WTC11 (cell line): ENCODE measurements around the gene EIF4G3.

ENCODE experiments used
- ATF2 ChIP-seq: sonication (generic); formaldehyde crosslinking; IDR thresholded peaks from 2 replicates; pipeline ENCODE4 v1.8.1; 2022; ENCODE audit warnings: low read depth, missing genetic modification reagents, borderline replicate concordance
- ATF3 ChIP-seq: sonication (generic); formaldehyde crosslinking; conservative IDR thresholded peaks from 2 replicates; pipeline ENCODE4 v1.8.1; 2022; ENCODE audit warnings: mild to moderate bottlenecking, missing genetic modification reagents
- CTCF ChIP-seq: fragments of 200-600 bp; IDR thresholded peaks from 2 replicates; pipeline ENCODE4 v1.8.0; 2022; ENCODE audit warnings: antibody characterized with exemption
- HMGXB4 ChIP-seq: sonication (generic); formaldehyde crosslinking; IDR thresholded peaks from 2 replicates; pipeline ENCODE4 v1.8.1; 2023; ENCODE audit warnings: mild to moderate bottlenecking, moderate library complexity, missing genetic modification reagents
- MAX ChIP-seq: sonication (generic); formaldehyde crosslinking; IDR thresholded peaks from 2 replicates; pipeline ENCODE4 v1.8.0; 2022; ENCODE audit warnings: mild to moderate bottlenecking, missing genetic modification reagents
- MYBL2 ChIP-seq: sonication (generic); formaldehyde crosslinking; IDR thresholded peaks from 2 replicates; pipeline ENCODE4 v1.8.1; 2023; ENCODE audit warnings: mild to moderate bottlenecking, moderate library complexity, missing genetic modification reagents
- SP1 ChIP-seq: sonication (generic); formaldehyde crosslinking; conservative IDR thresholded peaks from 2 replicates; pipeline ENCODE4 v1.8.1; 2022; ENCODE audit warnings: missing genetic modification reagents
- TCF7 ChIP-seq: sonication (generic); formaldehyde crosslinking; IDR thresholded peaks from 2 replicates; pipeline ENCODE4 v1.8.0; 2022; ENCODE audit warnings: mild to moderate bottlenecking, low read depth, missing genetic modification reagents, moderate library complexity
- TEAD4 ChIP-seq: sonication (generic); formaldehyde crosslinking; IDR thresholded peaks from 2 replicates; pipeline ENCODE4 v1.8.0; 2022; ENCODE audit warnings: mild to moderate bottlenecking, missing genetic modification reagents
- TP53 ChIP-seq: sonication (generic); formaldehyde crosslinking; IDR thresholded peaks from 2 replicates; pipeline ENCODE4 v1.8.1; 2023; ENCODE audit warnings: mild to moderate bottlenecking, missing genetic modification reagents
- ZNF416 ChIP-seq: fragments of 250-450 bp; sonication (Bioruptor Pico); IDR thresholded peaks from 2 replicates; pipeline ENCODE4 v1.9.0; 2021; ENCODE audit warnings: mild to moderate bottlenecking, inconsistent platforms

GRCh38 chr1:21184276-21184675 is 7.6 kb upstream of the EIF4G3 start:
- TF ChIP-seq TEAD4 (CRISPR knock-in tag) (no peak), CTCF (no peak), ZNF416 (CRISPR knock-in tag) (no peak), TP53 (CRISPR knock-in tag) (no peak), MAX (CRISPR knock-in tag) (no peak), HMGXB4 (no peak), MYBL2 (CRISPR knock-in tag) (no peak), TCF7 (CRISPR knock-in tag) (no peak), ATF2 (CRISPR knock-in tag) (no peak), ATF3 (CRISPR knock-in tag) (no peak), SP1 (CRISPR knock-in tag) (no peak)
